ENCODE measurements around the gene CACNG5. TPM values are rescaled to one million over a fixed set of nuclear protein-coding genes. Genes with fewer than 3 reads are reported as not detected.
A peak's percentile ranks its signal among the peaks of the same experiment; 100 is the strongest.

Gene CACNG5
- not detected for polyA plus RNA-seq (2013)

GRCh38 chr17:66834919-66835454, at the start of gene CACNG5:
TSS of gene CACNG5 (plus strand) at chr17:66835117. CDS start at chr17:66877333, 42,216 bp downstream.
- peaks cover 0 to 5% (median 3%) of the 10 kb centered on the region in 4 experiments for H3K4me1 ChIP-seq (ENCODE audit: control extremely low read depth in 1 of 4, control insufficient read depth in 4 of 4, insufficient read depth in 4 of 4, low read length in 3 of 4)
- WGBS (ENCODE audit: insufficient coverage) = 10% methylated on average over 40 of the region's 57 CpGs
- peaks cover 0 to 95% (median 46%) of the 10 kb centered on the region in 5 experiments for H3K27me3 ChIP-seq (replicated peaks in 2 of 5; ENCODE audit: control insufficient read depth in 4 of 5, insufficient read depth in 5 of 5, low read length in 4 of 5)
- H3K27ac ChIP-seq (ENCODE audit: insufficient read depth in 1 of 2, low read depth in 1 of 2, low read length in 2 of 2, poor library complexity in 1 of 2, severe bottlenecking in 2 of 2) = no peak within 1 kb of the TSS
- POLR2A ChIA-PET = no interaction called here
- DNase-seq = no peak
- H3K36me3 ChIP-seq (ENCODE audit: control insufficient read depth in 4 of 4, insufficient read depth in 4 of 4, low read length in 3 of 4) = no peaks in the 10 kb centered on the region
- no peak within 1 kb of the TSS for H3K4me3 ChIP-seq (ENCODE audit: control insufficient read depth in 1 of 7, extremely low read depth in 1 of 7, insufficient read depth in 4 of 7, low read depth in 2 of 7, low read length in 6 of 7)
- CTCF ChIA-PET = no interaction called here
- peaks cover 0 to under 1% (median 0%) of the 10 kb centered on the region in 5 experiments for H3K9me3 ChIP-seq (ENCODE audit: control extremely low read depth in 1 of 5, control insufficient read depth in 4 of 5, insufficient read depth in 2 of 5, low read depth in 1 of 5, low read length in 4 of 5)

GRCh38 chr17:66786107-66786506, 48.8 kb upstream of the CACNG5 start:
- ChIA-PET POLR2A (no interaction called here), CTCF (no interaction called here)
- DNase-seq = peak in 2 of 3 donors; percentile 9 to 11
- no peaks in the 10 kb centered on the region for H3K27me3 ChIP-seq (replicated peaks in 2 of 5; ENCODE audit: control insufficient read depth in 4 of 5, insufficient read depth in 5 of 5, low read length in 4 of 5)
- H3K9me3 ChIP-seq (ENCODE audit: control extremely low read depth in 1 of 5, control insufficient read depth in 4 of 5, insufficient read depth in 2 of 5, low read depth in 1 of 5, low read length in 4 of 5) = no peaks in the 10 kb centered on the region
- no peak overlapping the region for H3K27ac ChIP-seq (ENCODE audit: insufficient read depth in 1 of 2, low read depth in 1 of 2, low read length in 2 of 2, poor library complexity in 1 of 2, severe bottlenecking in 2 of 2)
- 89% methylated on average over 7 of the region's 10 CpGs for WGBS (ENCODE audit: insufficient coverage)
- H3K4me3 ChIP-seq (ENCODE audit: control insufficient read depth in 1 of 7, extremely low read depth in 1 of 7, insufficient read depth in 4 of 7, low read depth in 2 of 7, low read length in 6 of 7) = no peak overlapping the region
- peaks cover under 1 to 15% (median 4%) of the 10 kb centered on the region in 4 experiments for H3K4me1 ChIP-seq (ENCODE audit: control extremely low read depth in 1 of 4, control insufficient read depth in 4 of 4, insufficient read depth in 4 of 4, low read length in 3 of 4)
- no peaks in the 10 kb centered on the region for H3K36me3 ChIP-seq (ENCODE audit: control insufficient read depth in 4 of 4, insufficient read depth in 4 of 4, low read length in 3 of 4)

- Histone ChIP-seq H3K36me3 (ENCODE audit: control insufficient read depth in 4 of 4, insufficient read depth in 4 of 4, low read length in 3 of 4) (no peaks in the 10 kb centered on the region), H3K27ac (ENCODE audit: insufficient read depth in 1 of 2, low read depth in 1 of 2, low read length in 2 of 2, poor library complexity in 1 of 2, severe bottlenecking in 2 of 2) (no peak overlapping the region), H3K4me3 (ENCODE audit: control insufficient read depth in 1 of 7, extremely low read depth in 1 of 7, insufficient read depth in 4 of 7, low read depth in 2 of 7, low read length in 6 of 7) (no peak overlapping the region), H3K9me3 (ENCODE audit: control extremely low read depth in 1 of 5, control insufficient read depth in 4 of 5, insufficient read depth in 2 of 5, low read depth in 1 of 5, low read length in 4 of 5) (no peaks in the 10 kb centered on the region), H3K27me3 (replicated peaks in 2 of 5; ENCODE audit: control insufficient read depth in 4 of 5, insufficient read depth in 5 of 5, low read length in 4 of 5) (peaks cover 0 to 5% (median 0%) of the 10 kb centered on the region in 5 experiments), H3K4me1 (ENCODE audit: control extremely low read depth in 1 of 4, control insufficient read depth in 4 of 4, insufficient read depth in 4 of 4, low read length in 3 of 4) (peaks cover 3 to 24% (median 11%) of the 10 kb centered on the region in 4 experiments)
- ChIA-PET CTCF (no interaction called here), POLR2A (no interaction called here)
- no peak for DNase-seq
- 95% methylated on average over 3 of the region's 3 CpGs for WGBS (ENCODE audit: insufficient coverage)
These were observed 47.0 kb upstream of the CACNG5 start for GRCh38 chr17:66787914-66788313.

GRCh38 chr17:66789093-66789492, 45.8 kb upstream of the CACNG5 start:
- no peaks in the 10 kb centered on the region for H3K36me3 ChIP-seq (ENCODE audit: control insufficient read depth in 4 of 4, insufficient read depth in 4 of 4, low read length in 3 of 4)
- peaks cover 3 to 24% (median 11%) of the 10 kb centered on the region in 4 experiments for H3K4me1 ChIP-seq (ENCODE audit: control extremely low read depth in 1 of 4, control insufficient read depth in 4 of 4, insufficient read depth in 4 of 4, low read length in 3 of 4)
- H3K9me3 ChIP-seq (ENCODE audit: control extremely low read depth in 1 of 5, control insufficient read depth in 4 of 5, insufficient read depth in 2 of 5, low read depth in 1 of 5, low read length in 4 of 5) = no peaks in the 10 kb centered on the region
- peaks cover 0 to 5% (median 0%) of the 10 kb centered on the region in 5 experiments for H3K27me3 ChIP-seq (replicated peaks in 2 of 5; ENCODE audit: control insufficient read depth in 4 of 5, insufficient read depth in 5 of 5, low read length in 4 of 5)
- no peak overlapping the region for H3K4me3 ChIP-seq (ENCODE audit: control insufficient read depth in 1 of 7, extremely low read depth in 1 of 7, insufficient read depth in 4 of 7, low read depth in 2 of 7, low read length in 6 of 7)
- CTCF ChIA-PET = interaction anchor here (1.4 kb wide), 1 partner anchor 58 kb away, joined by 3 read pairs; no protein-coding TSS in a partner anchor
- H3K27ac ChIP-seq (ENCODE audit: insufficient read depth in 1 of 2, low read depth in 1 of 2, low read length in 2 of 2, poor library complexity in 1 of 2, severe bottlenecking in 2 of 2) = no peak overlapping the region
- 97% methylated on average over 12 of the region's 12 CpGs for WGBS (ENCODE audit: insufficient coverage)
- POLR2A ChIA-PET = interaction anchor here (0.6 kb wide), 1 partner anchor 242 kb away, joined by 5 read pairs; no protein-coding TSS in a partner anchor
- DNase-seq = no peak

GRCh38 chr17:66789961-66790437, 44.9 kb upstream of the CACNG5 start:
- ChIA-PET CTCF (interaction anchor here (1.4 kb wide), 1 partner anchor 59 kb away, joined by 3 read pairs; no protein-coding TSS in a partner anchor), POLR2A (interaction anchor here (0.6 kb wide), 1 partner anchor 241 kb away, joined by 5 read pairs; no protein-coding TSS in a partner anchor)
- DNase-seq = no peak
- no peaks in the 10 kb centered on the region for H3K9me3 ChIP-seq (ENCODE audit: control extremely low read depth in 1 of 5, control insufficient read depth in 4 of 5, insufficient read depth in 2 of 5, low read depth in 1 of 5, low read length in 4 of 5)
- no peaks in the 10 kb centered on the region for H3K36me3 ChIP-seq (ENCODE audit: control insufficient read depth in 4 of 4, insufficient read depth in 4 of 4, low read length in 3 of 4)
- no peak overlapping the region for H3K4me3 ChIP-seq (ENCODE audit: control insufficient read depth in 1 of 7, extremely low read depth in 1 of 7, insufficient read depth in 4 of 7, low read depth in 2 of 7, low read length in 6 of 7)
- peaks cover 3 to 24% (median 11%) of the 10 kb centered on the region in 4 experiments for H3K4me1 ChIP-seq (ENCODE audit: control extremely low read depth in 1 of 4, control insufficient read depth in 4 of 4, insufficient read depth in 4 of 4, low read length in 3 of 4)
- peaks cover 0 to 5% (median 0%) of the 10 kb centered on the region in 5 experiments for H3K27me3 ChIP-seq (replicated peaks in 2 of 5; ENCODE audit: control insufficient read depth in 4 of 5, insufficient read depth in 5 of 5, low read length in 4 of 5)
- 77% methylated on average over 6 of the region's 7 CpGs for WGBS (ENCODE audit: insufficient coverage)
- H3K27ac ChIP-seq (ENCODE audit: insufficient read depth in 1 of 2, low read depth in 1 of 2, low read length in 2 of 2, poor library complexity in 1 of 2, severe bottlenecking in 2 of 2) = no peak overlapping the region

- WGBS (ENCODE audit: insufficient coverage) = 89% methylated on average over 7 of the region's 11 CpGs
- no peaks in the 10 kb centered on the region for H3K9me3 ChIP-seq (ENCODE audit: control extremely low read depth in 1 of 5, control insufficient read depth in 4 of 5, insufficient read depth in 2 of 5, low read depth in 1 of 5, low read length in 4 of 5)
- no peak for DNase-seq
- no peak overlapping the region for H3K27ac ChIP-seq (ENCODE audit: insufficient read depth in 1 of 2, low read depth in 1 of 2, low read length in 2 of 2, poor library complexity in 1 of 2, severe bottlenecking in 2 of 2)
- H3K4me1 ChIP-seq (ENCODE audit: control extremely low read depth in 1 of 4, control insufficient read depth in 4 of 4, insufficient read depth in 4 of 4, low read length in 3 of 4) = peaks cover 3 to 24% (median 11%) of the 10 kb centered on the region in 4 experiments
- POLR2A ChIA-PET = no interaction called here
- CTCF ChIA-PET = interaction anchor here (0.9 to 1.5 kb wide), 2 partner anchors 10 to 106 kb away, joined by 3 to 4 read pairs; no protein-coding TSS in a partner anchor
- H3K27me3 ChIP-seq (replicated peaks in 2 of 5; ENCODE audit: control insufficient read depth in 4 of 5, insufficient read depth in 5 of 5, low read length in 4 of 5) = peaks cover 0 to 5% (median 0%) of the 10 kb centered on the region in 5 experiments
- H3K36me3 ChIP-seq (ENCODE audit: control insufficient read depth in 4 of 4, insufficient read depth in 4 of 4, low read length in 3 of 4) = no peaks in the 10 kb centered on the region
- no peak overlapping the region for H3K4me3 ChIP-seq (ENCODE audit: control insufficient read depth in 1 of 7, extremely low read depth in 1 of 7, insufficient read depth in 4 of 7, low read depth in 2 of 7, low read length in 6 of 7)
These were observed 44.3 kb upstream of the CACNG5 start for GRCh38 chr17:66790501-66791061.

GRCh38 chr17:66791347-66791746, 43.6 kb upstream of the CACNG5 start:
- peak; percentile 35 to 82 (median 71) for DNase-seq
- Histone ChIP-seq H3K27ac (ENCODE audit: insufficient read depth in 1 of 2, low read depth in 1 of 2, low read length in 2 of 2, poor library complexity in 1 of 2, severe bottlenecking in 2 of 2) (no peak overlapping the region), H3K36me3 (ENCODE audit: control insufficient read depth in 4 of 4, insufficient read depth in 4 of 4, low read length in 3 of 4) (no peaks in the 10 kb centered on the region), H3K4me3 (ENCODE audit: control insufficient read depth in 1 of 7, extremely low read depth in 1 of 7, insufficient read depth in 4 of 7, low read depth in 2 of 7, low read length in 6 of 7) (peak overlapping the region in 1 of 7 experiments; percentile 44), H3K4me1 (ENCODE audit: control extremely low read depth in 1 of 4, control insufficient read depth in 4 of 4, insufficient read depth in 4 of 4, low read length in 3 of 4) (peaks cover 3 to 24% (median 11%) of the 10 kb centered on the region in 4 experiments), H3K27me3 (replicated peaks in 2 of 5; ENCODE audit: control insufficient read depth in 4 of 5, insufficient read depth in 5 of 5, low read length in 4 of 5) (peaks cover 0 to 5% (median 0%) of the 10 kb centered on the region in 5 experiments), H3K9me3 (ENCODE audit: control extremely low read depth in 1 of 5, control insufficient read depth in 4 of 5, insufficient read depth in 2 of 5, low read depth in 1 of 5, low read length in 4 of 5) (no peaks in the 10 kb centered on the region)
- CTCF ChIA-PET = interaction anchor here (0.9 to 1.5 kb wide), 2 partner anchors 9 to 105 kb away, joined by 3 to 4 read pairs; no protein-coding TSS in a partner anchor
- 16% methylated on average over 14 of the region's 15 CpGs for WGBS (ENCODE audit: insufficient coverage)
- POLR2A ChIA-PET = no interaction called here
